Fibroblast of the aortic adventitia (primary cell): Measurements from ENCODE around the gene DRAP1. TPM values are rescaled to one million over a fixed set of nuclear protein-coding genes. Genes with fewer than 3 reads are reported as not detected.

Source experiments
- DNase-seq: peaks from one replicate; pipeline ENCODE4 v3.0.0-alpha.2; 2010; ENCODE audit warnings: low read depth
- H3K4me3 ChIP-seq: 2 replicates; pipeline ENCODE4 v1.5.1; 2011; ENCODE audit warnings: low read depth, mild to moderate bottlenecking, control low read depth, low read length, moderate library complexity
- total RNA-seq: library from RNA; depleted of rRNA; stranded (reverse); fragments of >200 nt; gene quantifications from 2 replicates; pipeline ENCODE4 v1.2.3, GENCODE V29; 2012; ENCODE audit warnings: low replicate concordance
- TF ChIP-seq, protein P1 (sequence below): IDR thresholded peaks from 2 replicates; pipeline ENCODE4 v1.5.1; 2011; ENCODE audit warnings: mild to moderate bottlenecking, low read length, control low read depth, inconsistent platforms; ENCODE audit not compliant: insufficient read depth

DRAP1 gene
- total RNA-seq, 1 donor, result 317 TPM

DNA sequence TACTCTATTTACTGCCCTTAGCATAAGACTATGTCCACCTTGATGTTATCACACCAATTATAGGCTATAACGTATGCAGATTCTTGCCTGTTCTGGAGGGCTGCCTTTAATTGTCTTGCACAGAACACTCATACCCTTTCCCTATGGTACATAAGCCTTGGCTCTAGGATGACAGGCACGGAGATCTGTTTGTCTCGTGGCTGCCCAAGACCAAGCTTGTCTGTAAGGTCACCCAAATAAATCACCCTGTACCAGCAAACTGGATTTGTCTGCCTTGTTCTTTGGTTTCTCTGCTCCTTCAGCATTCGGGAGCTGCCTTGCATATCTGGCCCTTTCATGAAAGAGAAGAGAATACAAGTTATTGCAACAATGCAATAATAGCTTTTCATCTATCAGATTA is 18.5 kb downstream of the DRAP1 start:
- DNase-seq, result no peak
- no peak overlapping the region for H3K4me3 ChIP-seq
- TF ChIP-seq, protein P1, sequence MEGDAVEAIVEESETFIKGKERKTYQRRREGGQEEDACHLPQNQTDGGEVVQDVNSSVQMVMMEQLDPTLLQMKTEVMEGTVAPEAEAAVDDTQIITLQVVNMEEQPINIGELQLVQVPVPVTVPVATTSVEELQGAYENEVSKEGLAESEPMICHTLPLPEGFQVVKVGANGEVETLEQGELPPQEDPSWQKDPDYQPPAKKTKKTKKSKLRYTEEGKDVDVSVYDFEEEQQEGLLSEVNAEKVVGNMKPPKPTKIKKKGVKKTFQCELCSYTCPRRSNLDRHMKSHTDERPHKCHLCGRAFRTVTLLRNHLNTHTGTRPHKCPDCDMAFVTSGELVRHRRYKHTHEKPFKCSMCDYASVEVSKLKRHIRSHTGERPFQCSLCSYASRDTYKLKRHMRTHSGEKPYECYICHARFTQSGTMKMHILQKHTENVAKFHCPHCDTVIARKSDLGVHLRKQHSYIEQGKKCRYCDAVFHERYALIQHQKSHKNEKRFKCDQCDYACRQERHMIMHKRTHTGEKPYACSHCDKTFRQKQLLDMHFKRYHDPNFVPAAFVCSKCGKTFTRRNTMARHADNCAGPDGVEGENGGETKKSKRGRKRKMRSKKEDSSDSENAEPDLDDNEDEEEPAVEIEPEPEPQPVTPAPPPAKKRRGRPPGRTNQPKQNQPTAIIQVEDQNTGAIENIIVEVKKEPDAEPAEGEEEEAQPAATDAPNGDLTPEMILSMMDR, result no peak

DNA sequence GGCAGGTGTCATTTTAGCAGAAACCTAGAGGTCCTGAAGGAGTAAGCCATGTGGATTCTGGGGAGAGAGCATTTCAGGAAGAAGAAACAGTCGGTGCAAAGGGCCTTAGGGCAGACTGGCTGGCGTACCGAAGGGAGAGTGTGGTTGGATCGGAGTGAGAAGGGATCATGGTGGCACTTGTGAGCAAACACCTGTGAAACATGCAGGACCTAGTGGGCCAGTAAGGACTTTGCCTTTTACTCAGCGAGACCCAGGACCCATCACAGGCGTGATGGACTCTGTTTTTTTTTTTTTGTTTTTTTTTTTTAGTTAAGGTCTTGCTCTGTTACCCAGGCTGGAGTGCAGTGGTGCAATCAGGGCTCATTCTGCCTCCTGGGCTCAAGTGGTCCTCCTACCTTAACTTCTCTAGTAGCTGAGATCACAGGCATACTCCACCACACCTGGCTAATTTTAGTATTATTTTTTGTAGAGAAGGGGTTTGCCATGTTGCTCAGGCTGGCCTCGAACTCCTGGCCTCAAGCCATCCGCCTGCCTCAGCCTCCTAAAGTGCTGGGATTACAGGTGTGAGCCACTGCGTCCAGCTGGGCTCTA is 22.6 kb downstream of the DRAP1 start:
- TF ChIP-seq, protein P1, result no peak
- no peak overlapping the region for H3K4me3 ChIP-seq

GRCh38 chr11:65942531-65942930 is 23.3 kb downstream of the DRAP1 start:
- TF ChIP-seq, protein P1, result no peak
- H3K4me3 ChIP-seq, result no peak overlapping the region
- DNase-seq, result no peak

More for the DNA sequence above, 22.6 kb downstream of the DRAP1 start:
- no peak for DNase-seq

GRCh38 chr11:65944191-65944590 is 25.0 kb downstream of the DRAP1 start:
- H3K4me3 ChIP-seq, result no peak overlapping the region
- TF ChIP-seq, protein P1, result no peak
- no peak for DNase-seq

GRCh38 chr11:65944767-65945166 is 25.5 kb downstream of the DRAP1 start:
- DNase-seq, result no peak
- TF ChIP-seq, protein P1, result no peak
- H3K4me3 ChIP-seq, result no peak overlapping the region

GRCh38 chr11:65945430-65945911 is 26.2 kb downstream of the DRAP1 start, which contains the start of gene TSGA10IP:
Gene TSGA10IP (plus strand): TSS chr11:65945480. CDS start chr11:65945676, 196 bp downstream.
- TF ChIP-seq, protein P1, result no peak
- DNase-seq, result no peak
- no peak within 1 kb of the TSS for H3K4me3 ChIP-seq
